Measurements from ENCODE around the gene ZNF488. TPM values are rescaled to one million over a fixed set of nuclear protein-coding genes. Genes with fewer than 3 reads are reported as not detected.

The ZNF488 gene
- total RNA-seq, 4 donors from 2014 or later: 0.59 to 1.1 (median 1.0) TPM; not detected in 1

DNA sequence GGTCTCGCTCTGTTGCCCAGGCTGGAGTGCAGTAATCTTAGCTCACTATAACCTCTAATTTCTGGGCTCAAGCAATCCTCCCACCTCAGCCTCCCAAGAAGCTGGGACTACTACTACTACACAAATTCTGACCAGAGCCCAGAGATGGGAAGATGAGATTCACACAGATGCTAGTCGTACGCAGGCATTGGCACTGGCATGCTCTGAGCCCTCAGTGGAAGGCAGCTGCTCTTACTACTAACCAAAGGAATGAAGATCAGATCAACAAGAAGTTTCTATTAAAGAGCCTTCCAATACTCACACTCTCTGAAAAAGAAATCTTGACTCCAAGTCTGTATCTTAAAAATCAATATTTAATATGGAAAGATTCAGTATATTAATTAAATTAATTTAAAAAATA is 51.1 kb downstream of the ZNF488 start:
- 78 to 79% methylated on average over 3 of the region's 3 CpGs for WGBS, 2 donors
- no peak for TF ChIP-seq POLR2A (IDR thresholded peaks at IDR 0.05)
- no peak for TF ChIP-seq EP300 (IDR thresholded peaks at IDR 0.05)
- no peak for TF ChIP-seq CTCF (IDR thresholded peaks at IDR 0.05)
- DNase-seq (ENCODE audit: low spot score in 2 of 2): no peak

DNA sequence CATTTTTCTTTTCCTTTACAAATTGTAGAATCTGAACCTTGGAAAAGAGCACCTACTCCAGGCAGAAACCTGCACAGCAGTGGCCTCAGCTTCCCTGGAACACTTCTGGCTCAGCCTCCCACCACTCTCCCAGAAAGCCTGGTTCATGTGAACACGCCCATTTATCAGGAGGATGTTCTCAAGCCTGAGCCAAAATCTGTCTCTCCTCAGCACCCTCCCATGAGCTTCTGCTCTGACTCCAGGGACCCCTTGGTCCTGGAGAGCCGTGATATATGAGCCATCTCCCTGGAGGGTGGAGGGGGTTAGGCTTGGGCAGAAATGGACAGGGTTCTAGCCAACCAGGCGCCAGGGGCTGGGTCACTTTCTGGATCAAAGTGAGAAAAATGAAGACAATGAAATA is 51.7 kb downstream of the ZNF488 start:
- H3K27me3 ChIP-seq: no peaks in the 10 kb centered on the region
- no peaks in the 10 kb centered on the region for H3K4me1 ChIP-seq
- DNase-seq (ENCODE audit: low spot score in 2 of 2): no peak
- no peak for TF ChIP-seq CTCF (IDR thresholded peaks at IDR 0.05)
- H3K27ac ChIP-seq: no peak overlapping the region
- H3K9me3 ChIP-seq: no peaks in the 10 kb centered on the region
- no peaks in the 10 kb centered on the region for H3K36me3 ChIP-seq
- H3K4me3 ChIP-seq: no peak overlapping the region
- WGBS, 2 donors: 71 to 74% methylated on average over 3 of the region's 3 CpGs

More for the DNA sequence above, 51.1 kb downstream of the ZNF488 start:
- no peaks in the 10 kb centered on the region for H3K9me3 ChIP-seq
- H3K4me1 ChIP-seq: no peaks in the 10 kb centered on the region
- H3K36me3 ChIP-seq: no peaks in the 10 kb centered on the region
- H3K4me3 ChIP-seq: no peak overlapping the region
- no peak overlapping the region for H3K27ac ChIP-seq
- H3K27me3 ChIP-seq: no peaks in the 10 kb centered on the region

- no peak overlapping the region for H3K4me3 ChIP-seq
- TF ChIP-seq POLR2A (IDR thresholded peaks at IDR 0.05): no peak
- TF ChIP-seq CTCF (IDR thresholded peaks at IDR 0.05): no peak
- TF ChIP-seq EP300 (IDR thresholded peaks at IDR 0.05): no peak
- no peak overlapping the region for H3K27ac ChIP-seq
- no peaks in the 10 kb centered on the region for H3K36me3 ChIP-seq
- no peak for DNase-seq (ENCODE audit: low spot score in 2 of 2)
- H3K9me3 ChIP-seq: no peaks in the 10 kb centered on the region
- WGBS, 2 donors: 68 to 69% methylated on average over 7 of the region's 7 CpGs
- H3K27me3 ChIP-seq: no peaks in the 10 kb centered on the region
- H3K4me1 ChIP-seq: no peaks in the 10 kb centered on the region
Observed at GRCh38 chr10:47331954-47332353, 52.1 kb downstream of the ZNF488 start.

DNA sequence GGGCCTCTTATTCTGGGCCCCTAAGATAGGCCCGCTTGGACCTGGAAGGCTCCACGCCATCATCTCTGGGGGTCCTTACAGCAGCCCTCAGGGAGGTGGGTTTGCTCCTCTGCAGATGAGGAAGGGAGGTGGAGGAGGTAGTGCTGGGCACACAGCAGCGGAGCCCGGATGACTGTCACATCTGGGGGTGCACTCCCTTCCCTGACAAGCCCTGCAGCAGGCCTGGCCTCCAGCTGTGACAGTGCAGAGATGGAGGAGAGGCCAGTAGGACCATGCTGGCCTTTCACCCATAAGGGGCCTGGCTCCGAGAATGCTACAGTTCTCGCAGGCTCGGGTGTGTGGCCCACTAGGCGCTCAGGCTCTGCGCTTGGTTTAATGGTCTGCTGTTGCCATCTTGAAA is 52.6 kb downstream of the ZNF488 start:
- Histone ChIP-seq H3K27ac (no peak overlapping the region), H3K4me3 (no peak overlapping the region), H3K9me3 (no peaks in the 10 kb centered on the region), H3K36me3 (no peaks in the 10 kb centered on the region), H3K4me1 (no peaks in the 10 kb centered on the region), H3K27me3 (no peaks in the 10 kb centered on the region)
- TF ChIP-seq POLR2A (IDR thresholded peaks at IDR 0.05) (no peak), EP300 (IDR thresholded peaks at IDR 0.05) (no peak), CTCF (IDR thresholded peaks at IDR 0.05) (no peak)
- no peak for DNase-seq (ENCODE audit: low spot score in 2 of 2)
- 91 to 99% methylated on average over 8 to 9 of the region's 9 CpGs for WGBS, 2 donors

DNA sequence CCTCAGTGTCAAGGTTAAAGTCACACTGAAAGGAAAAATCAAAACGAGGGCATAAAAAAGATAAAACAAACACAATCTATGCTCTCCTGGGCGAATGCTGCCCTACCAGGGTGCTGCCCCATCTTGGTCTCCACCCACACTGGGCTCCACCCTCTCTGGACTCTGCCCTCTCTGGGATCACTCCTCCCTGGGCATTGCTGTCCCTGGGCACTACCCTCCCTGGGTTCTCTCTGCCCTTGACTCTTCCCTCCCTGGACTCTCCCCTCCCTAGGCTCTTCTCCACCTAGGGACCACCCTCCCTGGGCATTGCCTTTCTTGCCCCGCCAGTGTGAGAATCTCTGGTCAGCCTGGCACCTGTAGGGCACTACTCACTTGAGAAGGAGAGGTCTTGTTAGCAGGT is 53.3 kb downstream of the ZNF488 start:
- H3K4me3 ChIP-seq: no peak overlapping the region
- TF ChIP-seq EP300 (IDR thresholded peaks at IDR 0.05): no peak
- TF ChIP-seq CTCF (IDR thresholded peaks at IDR 0.05): no peak
- no peak for TF ChIP-seq POLR2A (IDR thresholded peaks at IDR 0.05)
- H3K27me3 ChIP-seq: no peaks in the 10 kb centered on the region
- no peaks in the 10 kb centered on the region for H3K36me3 ChIP-seq
- no peak for DNase-seq (ENCODE audit: low spot score in 2 of 2)
- no peak overlapping the region for H3K27ac ChIP-seq
- H3K4me1 ChIP-seq: no peaks in the 10 kb centered on the region
- WGBS, 2 donors: 72 to 77% methylated on average over 3 of the region's 3 CpGs
- H3K9me3 ChIP-seq: no peaks in the 10 kb centered on the region

Data from tibial nerve (tissue), 4 donors.